Keratinocyte (primary cell): ENCODE results near the gene ROBO4.

Experiments used
- CTCF ChIP-seq, 3 experiments: IDR thresholded peaks in 1 of 3; conservative IDR thresholded peaks in 1 of 3; optimal IDR thresholded peaks in 1 of 3; 2 replicates in 2 of 3; 3 replicates in 1 of 3; pipeline versions ENCODE3 to v1.5.1; 2011; ENCODE audit warnings: low read length in 3 of 3, mild to moderate bottlenecking in 3 of 3, moderate library complexity in 2 of 3, control low read depth in 1 of 3, inconsistent platforms in 1 of 3; ENCODE audit not compliant: insufficient read depth in 2 of 3; ENCODE audit errors: extremely low read depth in 1 of 3
- EZH2 ChIP-seq: IDR thresholded peaks from one replicate; pipeline ENCODE4 v1.6.1; 2012; ENCODE audit warnings: inconsistent platforms, mild to moderate bottlenecking, low read length, moderate library complexity

GRCh38 chr11:124886978-124887666 lies 10.5 kb downstream of the ROBO4 start:
- TF ChIP-seq CTCF (optimal IDR thresholded peaks at IDR 0.05 in 1 of 3, IDR thresholded peaks at IDR 0.05 in 1 of 3, conservative IDR thresholded peaks at IDR 0.05 in 1 of 3; ENCODE audit: extremely low read depth in 1 of 3, insufficient read depth in 2 of 3, low read length in 3 of 3) (no peak), EZH2 (no peak)
